Upper lobe of left lung (tissue), 4 donors: ENCODE results near the gene VDR.

ENCODE experiments used
- CTCF ChIP-seq, 6 experiments: fragments of 450-650 bp in 4 of 6; fragments of 200-600 bp in 2 of 6; sonication (generic) in 2 of 6; IDR thresholded peaks; one replicate each; pipeline ENCODE4 v1.5.1; 2016 to 2019; ENCODE audit warnings: antibody characterized with exemption in 6 of 6
- EP300 ChIP-seq, 4 donors: sonication (generic); formaldehyde crosslinking; IDR thresholded peaks; one replicate each; pipeline ENCODE4 v1.5.1; 2017; ENCODE audit warnings: antibody characterized with exemption in 4 of 4, control low read depth in 2 of 4
- POLR2A ChIP-seq, 4 donors: fragments of 450-650 bp; IDR thresholded peaks; one replicate each; pipeline ENCODE4 v1.5.1; 2016 to 2017; ENCODE audit warnings: antibody characterized with exemption in 4 of 4, mild to moderate bottlenecking in 2 of 4
- POLR2AphosphoS5 ChIP-seq, 2 donors: sonication (generic); formaldehyde crosslinking; IDR thresholded peaks; one replicate each; pipeline ENCODE4 v1.5.1; 2017; ENCODE audit warnings: antibody characterized with exemption in 2 of 2

- no peak for TF ChIP-seq CTCF (IDR thresholded peaks at IDR 0.05)
- no peak for TF ChIP-seq POLR2A (IDR thresholded peaks at IDR 0.05)
- TF ChIP-seq POLR2AphosphoS5 (IDR thresholded peaks at IDR 0.05) = no peak
- TF ChIP-seq EP300 (IDR thresholded peaks at IDR 0.05) = no peak
Measured at GRCh38 chr12:47910981-47911380, 6.2 kb upstream of the VDR start.
